Testis (tissue), 2 donors: ENCODE measurements around the gene CPLANE2.

Source experiments
- CTCF ChIP-seq, 3 experiments: fragments of 450-650 bp in 2 of 3; fragments of 200-600 bp in 1 of 3; sonication (generic) in 1 of 3; IDR thresholded peaks; one replicate each; pipeline ENCODE4 v1.5.1; 2016 to 2019; ENCODE audit warnings: antibody characterized with exemption in 3 of 3, mild to moderate bottlenecking in 2 of 3, moderate library complexity in 1 of 3
- POLR2A ChIP-seq: fragments of 450-650 bp; IDR thresholded peaks from one replicate; pipeline ENCODE4 v1.6.1; 2017; ENCODE audit warnings: antibody characterized with exemption, mild to moderate bottlenecking, moderate library complexity

- TF ChIP-seq CTCF (IDR thresholded peaks at IDR 0.05) (no peak), POLR2A (no peak)
Measured at GRCh38 chr1:16233431-16233830, 3.6 kb downstream of the CPLANE2 start.
